Gastroesophageal sphincter (tissue), 3 donors: Measurements from ENCODE around the gene IZUMO4.

Source experiments
- EP300 ChIP-seq: sonication (generic); formaldehyde crosslinking; IDR thresholded peaks from one replicate; pipeline ENCODE4 v1.6.1; 2017; ENCODE audit warnings: antibody characterized with exemption, mild to moderate bottlenecking
- TF ChIP-seq, protein P1 (sequence below), 4 experiments: fragments of 200-600 bp in 2 of 4; fragments of 450-650 bp in 2 of 4; sonication (generic) in 1 of 4; IDR thresholded peaks; one replicate each; pipeline ENCODE4 v1.5.1; 2017 to 2019; ENCODE audit warnings: antibody characterized with exemption in 4 of 4, mild to moderate bottlenecking in 2 of 4, moderate library complexity in 2 of 4

GRCh38 chr19:2109046-2109864 is 12.5 kb downstream of the IZUMO4 start:
- no peak for TF ChIP-seq EP300
- TF ChIP-seq, protein P1, sequence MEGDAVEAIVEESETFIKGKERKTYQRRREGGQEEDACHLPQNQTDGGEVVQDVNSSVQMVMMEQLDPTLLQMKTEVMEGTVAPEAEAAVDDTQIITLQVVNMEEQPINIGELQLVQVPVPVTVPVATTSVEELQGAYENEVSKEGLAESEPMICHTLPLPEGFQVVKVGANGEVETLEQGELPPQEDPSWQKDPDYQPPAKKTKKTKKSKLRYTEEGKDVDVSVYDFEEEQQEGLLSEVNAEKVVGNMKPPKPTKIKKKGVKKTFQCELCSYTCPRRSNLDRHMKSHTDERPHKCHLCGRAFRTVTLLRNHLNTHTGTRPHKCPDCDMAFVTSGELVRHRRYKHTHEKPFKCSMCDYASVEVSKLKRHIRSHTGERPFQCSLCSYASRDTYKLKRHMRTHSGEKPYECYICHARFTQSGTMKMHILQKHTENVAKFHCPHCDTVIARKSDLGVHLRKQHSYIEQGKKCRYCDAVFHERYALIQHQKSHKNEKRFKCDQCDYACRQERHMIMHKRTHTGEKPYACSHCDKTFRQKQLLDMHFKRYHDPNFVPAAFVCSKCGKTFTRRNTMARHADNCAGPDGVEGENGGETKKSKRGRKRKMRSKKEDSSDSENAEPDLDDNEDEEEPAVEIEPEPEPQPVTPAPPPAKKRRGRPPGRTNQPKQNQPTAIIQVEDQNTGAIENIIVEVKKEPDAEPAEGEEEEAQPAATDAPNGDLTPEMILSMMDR (IDR thresholded peaks at IDR 0.05): no peak
